HG02759 (cell line): Measurements from ENCODE around the gene STRA8.
A peak's percentile ranks its signal among the peaks of the same experiment; 100 is the strongest.

ENCODE experiments used
- ATAC-seq: cut with Tn5 transposase; IDR thresholded peaks from one replicate; pipeline ENCODE4 v1.9.1; 2021; ENCODE audit warnings: mild to moderate bottlenecking, moderate library complexity; ENCODE audit not compliant: unreplicated experiment

Gene STRA8

GRCh38 chr7:135236727-135237126, 3.1 kb downstream of the STRA8 start:
- peak; percentile 88 for ATAC-seq

- ATAC-seq, result no peak
These were observed 4.6 kb downstream of the STRA8 start for GRCh38 chr7:135238112-135238744.

GRCh38 chr7:135239263-135239662, 5.6 kb downstream of the STRA8 start:
- ATAC-seq, result no peak

- ATAC-seq, result no peak
These were observed 6.8 kb downstream of the STRA8 start for GRCh38 chr7:135240441-135240840.

GRCh38 chr7:135242096-135242684, 8.6 kb downstream of the STRA8 start:
- ATAC-seq, result no peak

- ATAC-seq, result no peak
These were observed 11.9 kb downstream of the STRA8 start for GRCh38 chr7:135245226-135246190.

GRCh38 chr7:135246191-135246825, 12.7 kb downstream of the STRA8 start:
- ATAC-seq, result no peak

GRCh38 chr7:135247746-135248471, 14.3 kb downstream of the STRA8 start:
- no peak for ATAC-seq

GRCh38 chr7:135248546-135248945, 14.9 kb downstream of the STRA8 start:
- ATAC-seq, result no peak

GRCh38 chr7:135251496-135252391, 18.1 kb downstream of the STRA8 start:
- ATAC-seq, result peak; percentile 51

- no peak for ATAC-seq
These were observed 20.5 kb downstream of the STRA8 start for GRCh38 chr7:135253851-135254771.

GRCh38 chr7:135257790-135258189, 24.2 kb downstream of the STRA8 start:
- no peak for ATAC-seq

GRCh38 chr7:135258585-135258984, 24.9 kb downstream of the STRA8 start:
- no peak for ATAC-seq

- no peak for ATAC-seq
These were observed 26.1 kb downstream of the STRA8 start for GRCh38 chr7:135259702-135260101.

- no peak for ATAC-seq
These were observed 26.8 kb downstream of the STRA8 start for GRCh38 chr7:135260470-135260869.

- ATAC-seq, result no peak
These were observed 27.5 kb downstream of the STRA8 start for GRCh38 chr7:135260930-135261721.

- ATAC-seq, result no peak
These were observed 29.1 kb downstream of the STRA8 start for GRCh38 chr7:135262623-135263320.
